C4-2B (cell line): ENCODE results near the gene GJC2.
"Not testable (repeated sequence)": the region's sequence is repeated elsewhere in the genome, so short reads cannot be mapped to it uniquely, and the experiment has no call there.

ENCODE experiments used
- H3K27ac ChIP-seq: fragments of 450-650 bp; 2 replicates; pipeline ENCODE4 v1.5.1; 2017
- CTCF ChIP-seq: fragments of 450-650 bp; conservative IDR thresholded peaks from 2 replicates; pipeline ENCODE4 v1.5.1; 2017; ENCODE audit warnings: mild to moderate bottlenecking
- ZFX ChIP-seq: fragments of 450-650 bp; IDR thresholded peaks from 2 replicates; pipeline ENCODE4 v1.6.1; 2017

The GJC2 gene

DNA sequence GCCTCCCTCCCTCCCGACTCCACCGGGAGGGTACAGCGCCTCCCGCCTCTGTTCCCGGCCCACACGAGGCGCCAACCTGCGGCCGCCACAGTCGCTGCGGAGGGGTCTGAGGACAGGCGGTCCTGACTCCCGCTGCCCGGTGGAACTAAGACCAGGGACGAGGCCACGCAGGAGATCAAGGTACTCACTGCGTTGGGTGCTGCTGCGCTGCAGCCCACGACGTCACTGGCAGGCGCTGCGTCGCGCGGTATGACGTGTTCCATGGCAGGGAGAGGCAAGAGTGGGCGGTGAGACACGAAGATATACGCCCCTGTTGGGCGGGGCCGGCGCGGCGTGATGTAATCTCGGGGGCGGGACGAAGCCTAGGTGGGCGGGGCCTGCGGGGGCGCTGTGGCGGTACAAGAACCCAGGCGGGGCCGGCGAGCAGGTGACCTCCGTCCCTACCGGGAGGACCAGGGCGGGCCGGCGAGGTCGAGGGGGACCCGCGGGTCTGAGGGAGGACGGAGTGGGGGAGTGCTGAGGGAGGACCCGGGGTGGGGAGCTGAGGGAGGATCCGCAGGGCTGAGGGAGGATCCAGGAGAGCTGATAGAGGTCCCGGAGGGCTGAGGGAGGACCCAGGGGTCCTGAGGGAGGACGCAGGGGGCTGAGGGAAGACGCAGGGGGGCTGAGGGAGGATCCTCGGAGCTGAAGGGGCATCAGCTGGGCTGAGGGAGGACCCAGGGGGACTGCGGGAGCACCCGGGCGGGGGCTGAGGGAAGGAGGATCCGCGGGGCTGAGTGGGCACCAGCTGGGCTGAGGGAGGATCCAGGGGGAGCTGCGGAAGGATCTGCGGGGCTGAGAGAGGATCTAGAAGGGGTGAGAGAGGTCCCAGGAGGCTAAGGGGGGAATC lies 40.4 kb upstream of the GJC2 start, which contains the start of gene MRPL55:
TSS of gene MRPL55 (minus strand) at position 227 of the 889 bp plus-strand sequence. CDS start 1,039 bp downstream, outside the sequence.
- peak within 1 kb of the TSS; percentile 83 for H3K27ac ChIP-seq
- TF ChIP-seq ZFX: peak; percentile 31; the same call in 1 of the 2 replicates
- no peak for TF ChIP-seq CTCF

- TF ChIP-seq CTCF: no peak
- TF ChIP-seq ZFX: no peak
- H3K27ac ChIP-seq: peak overlapping the region; percentile 83
Measured at GRCh38 chr1:228109962-228110488, 39.7 kb upstream of the GJC2 start.

GRCh38 chr1:228110556-228110955 lies 39.2 kb upstream of the GJC2 start:
- H3K27ac ChIP-seq: no peak overlapping the region
- TF ChIP-seq ZFX: no peak
- no peak for TF ChIP-seq CTCF

DNA sequence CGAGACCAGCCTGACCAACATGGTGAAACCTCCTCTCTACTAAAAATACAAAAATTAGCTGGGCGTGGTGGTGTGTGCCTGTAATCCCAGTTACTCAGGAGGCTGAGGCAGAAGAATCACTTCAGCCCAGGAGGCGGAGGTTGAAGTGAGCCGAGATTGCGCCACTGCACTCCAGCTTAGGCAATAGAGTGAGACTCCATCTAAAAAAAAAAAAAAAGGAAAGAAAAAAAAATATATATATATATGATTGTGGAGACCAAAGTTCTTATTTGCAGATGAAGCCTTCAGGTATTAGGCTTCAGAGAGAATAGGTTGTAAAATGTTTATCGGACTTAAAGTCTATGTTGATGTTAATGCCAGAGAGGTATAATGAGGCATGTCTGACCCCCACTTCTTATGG lies 38.4 kb upstream of the GJC2 start:
- H3K27ac ChIP-seq: not testable (repeated sequence)

DNA sequence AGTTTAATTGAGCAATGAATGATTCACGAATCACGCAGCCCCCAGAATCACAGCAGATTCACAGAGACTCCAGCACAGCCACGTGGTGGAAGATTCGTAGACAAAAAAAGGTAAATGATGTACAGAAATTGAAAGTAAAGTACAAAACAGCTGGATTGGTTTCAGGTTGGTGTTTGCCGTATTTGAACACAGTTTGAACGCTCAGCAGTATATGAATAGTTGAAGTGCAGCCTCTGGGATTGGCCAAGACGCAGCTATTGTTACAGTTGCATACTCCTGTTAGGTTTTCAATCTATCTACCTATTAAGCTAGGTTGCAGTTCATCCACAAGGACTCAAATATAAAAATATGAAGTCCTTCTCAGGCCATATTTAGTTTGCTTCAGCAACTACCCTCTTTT lies 37.6 kb upstream of the GJC2 start:
- TF ChIP-seq ZFX (no peak), CTCF (no peak)
- H3K27ac ChIP-seq: no peak overlapping the region

DNA sequence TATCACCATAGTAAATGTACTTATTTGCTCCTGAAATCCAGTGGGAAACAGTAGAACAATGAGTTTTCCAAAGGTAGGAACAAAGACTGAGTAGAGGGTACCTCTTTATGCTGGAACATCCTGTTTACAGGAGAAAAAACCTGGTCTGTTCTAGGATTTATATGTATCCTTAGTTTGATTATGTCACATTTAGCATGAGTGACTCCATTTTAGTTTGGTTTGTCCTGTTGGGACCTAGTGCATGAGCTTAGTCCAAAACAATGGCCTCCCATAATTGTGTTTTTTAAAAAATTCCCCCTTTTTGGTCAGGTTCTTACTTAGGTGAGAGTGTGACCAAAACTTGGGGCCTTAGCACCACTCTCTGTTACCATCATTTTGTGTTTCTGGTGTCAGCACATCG lies 37.1 kb upstream of the GJC2 start:
- TF ChIP-seq ZFX (no peak), CTCF (no peak)
- H3K27ac ChIP-seq: no peak overlapping the region

DNA sequence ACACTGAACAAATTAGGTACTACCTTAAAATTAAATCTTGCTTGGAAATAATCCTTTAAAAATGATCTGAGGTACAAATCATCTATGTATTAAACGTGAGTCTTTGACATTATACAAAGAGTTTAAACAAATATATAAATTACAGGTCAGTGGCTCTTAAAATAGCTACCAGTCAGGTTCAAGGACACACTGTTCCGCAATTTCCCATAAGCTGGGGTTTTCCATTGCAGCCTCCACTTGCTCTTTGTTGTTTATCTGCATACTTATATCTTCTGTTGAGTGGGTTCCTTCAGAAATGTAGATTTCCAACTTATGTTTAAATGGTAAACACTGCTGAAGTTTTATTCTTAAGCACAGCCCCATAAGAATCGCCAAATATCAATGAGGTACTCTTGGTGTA lies 34.9 kb upstream of the GJC2 start:
- H3K27ac ChIP-seq: no peak overlapping the region
- TF ChIP-seq ZFX: no peak
- no peak for TF ChIP-seq CTCF
